LNCaP clone FGC (cell line): ENCODE results near the gene UBE2G2.

Experiments used
- DNase-seq: peaks from one replicate; pipeline ENCODE4 v3.0.0-alpha.2; 2011; ENCODE audit warnings: low read depth
- H3K4me3 ChIP-seq: 2 replicates; pipeline ENCODE4 v1.5.1; 2011; ENCODE audit warnings: mild to moderate bottlenecking, low read depth, low read length, control low read depth
- CTCF ChIP-seq: IDR thresholded peaks from 2 replicates; pipeline ENCODE4 v1.5.1; 2012; ENCODE audit warnings: mild to moderate bottlenecking; ENCODE audit not compliant: control insufficient read depth, insufficient read depth; ENCODE audit errors: extremely low read depth

Gene UBE2G2

GRCh38 chr21:44801468-44802395 is at the start of gene UBE2G2:
Gene UBE2G2 (minus strand): TSS chr21:44801820. CDS start chr21:44801748, 72 bp downstream.
- DNase-seq = no peak
- peak within 1 kb of the TSS; percentile 92 for H3K4me3 ChIP-seq
- TF ChIP-seq CTCF = no peak

GRCh38 chr21:44850905-44851657 is 49.5 kb upstream of the UBE2G2 start:
- no peak for TF ChIP-seq CTCF
- no peak overlapping the region for H3K4me3 ChIP-seq
- no peak for DNase-seq

GRCh38 chr21:44850208-44850800 is 48.7 kb upstream of the UBE2G2 start:
- no peak for DNase-seq
- no peak for TF ChIP-seq CTCF
- H3K4me3 ChIP-seq = no peak overlapping the region

- no peak overlapping the region for H3K4me3 ChIP-seq
- no peak for DNase-seq
- no peak for TF ChIP-seq CTCF
These were observed 48.1 kb upstream of the UBE2G2 start for GRCh38 chr21:44849616-44850130.

GRCh38 chr21:44848821-44849521 is 47.4 kb upstream of the UBE2G2 start:
- TF ChIP-seq CTCF = no peak
- H3K4me3 ChIP-seq = no peak overlapping the region
- no peak for DNase-seq
